RPMI7951 (cell line): Measurements from ENCODE around the gene SUPT3H. TPM values are rescaled to one million over a fixed set of nuclear protein-coding genes. Genes with fewer than 3 reads are reported as not detected.
A peak's percentile ranks its signal among the peaks of the same experiment; 100 is the strongest.

Experiments
- DNase-seq: peaks from one replicate; pipeline ENCODE4 v3.0.0-alpha.2; 2012; ENCODE audit warnings: low read depth
- total RNA-seq: library from RNA; depleted of rRNA; stranded (reverse); fragments of >200 nt; shearing (Covaris generic); gene quantifications from 2 replicates; pipeline ENCODE4 v1.2.3, GENCODE V29; 2014

Gene SUPT3H
- total RNA-seq, 1 experiment from 2014 or later = 7.7 TPM

GRCh38 chr6:44957156-44957555 lies 420.6 kb downstream of the SUPT3H start:
- no peak for DNase-seq

- DNase-seq = peak; percentile 35
Measured at GRCh38 chr6:44956396-44956795, 421.3 kb downstream of the SUPT3H start.

- no peak for DNase-seq
Measured at GRCh38 chr6:44955145-44955544, 422.6 kb downstream of the SUPT3H start.

- DNase-seq = no peak
Measured at GRCh38 chr6:44954281-44954680, 423.5 kb downstream of the SUPT3H start.

- DNase-seq = peak; percentile 50
Measured at GRCh38 chr6:44951253-44951747, 426.4 kb downstream of the SUPT3H start.

GRCh38 chr6:44949596-44950201 lies 428.0 kb downstream of the SUPT3H start:
- DNase-seq = no peak

- DNase-seq = no peak
Measured at GRCh38 chr6:44943541-44943940, 434.2 kb downstream of the SUPT3H start.

- no peak for DNase-seq
Measured at GRCh38 chr6:44942798-44943197, 434.9 kb downstream of the SUPT3H start.

- DNase-seq = peak; percentile 76
Measured at GRCh38 chr6:44942201-44942600, 435.5 kb downstream of the SUPT3H start.

- DNase-seq = no peak
Measured at GRCh38 chr6:44940367-44940766, 437.4 kb downstream of the SUPT3H start.

- no peak for DNase-seq
Measured at GRCh38 chr6:44935693-44936300, 441.9 kb downstream of the SUPT3H start.

- DNase-seq = no peak
Measured at GRCh38 chr6:44933108-44933507, 444.6 kb downstream of the SUPT3H start.

- DNase-seq = no peak
Measured at GRCh38 chr6:44932651-44933091, 445.1 kb downstream of the SUPT3H start.

GRCh38 chr6:44931385-44931784 lies 446.3 kb downstream of the SUPT3H start:
- no peak for DNase-seq

- DNase-seq = no peak
Measured at GRCh38 chr6:44926556-44926955, 451.2 kb downstream of the SUPT3H start.

GRCh38 chr6:44925100-44925739 lies 452.5 kb downstream of the SUPT3H start:
- DNase-seq = peak; percentile 27

GRCh38 chr6:44923444-44923843 lies 454.3 kb downstream of the SUPT3H start:
- DNase-seq = no peak

GRCh38 chr6:44921798-44922197 lies 455.9 kb downstream of the SUPT3H start:
- no peak for DNase-seq

GRCh38 chr6:44920952-44921491 lies 456.7 kb downstream of the SUPT3H start:
- no peak for DNase-seq

- no peak for DNase-seq
Measured at GRCh38 chr6:44918671-44919296, 458.9 kb downstream of the SUPT3H start.

GRCh38 chr6:44917430-44917829 lies 460.3 kb downstream of the SUPT3H start:
- DNase-seq = peak; percentile 55

- no peak for DNase-seq
Measured at GRCh38 chr6:44915111-44915510, 462.6 kb downstream of the SUPT3H start.
